ENCODE results near the gene OVOL3.

OVOL3 gene

DNA sequence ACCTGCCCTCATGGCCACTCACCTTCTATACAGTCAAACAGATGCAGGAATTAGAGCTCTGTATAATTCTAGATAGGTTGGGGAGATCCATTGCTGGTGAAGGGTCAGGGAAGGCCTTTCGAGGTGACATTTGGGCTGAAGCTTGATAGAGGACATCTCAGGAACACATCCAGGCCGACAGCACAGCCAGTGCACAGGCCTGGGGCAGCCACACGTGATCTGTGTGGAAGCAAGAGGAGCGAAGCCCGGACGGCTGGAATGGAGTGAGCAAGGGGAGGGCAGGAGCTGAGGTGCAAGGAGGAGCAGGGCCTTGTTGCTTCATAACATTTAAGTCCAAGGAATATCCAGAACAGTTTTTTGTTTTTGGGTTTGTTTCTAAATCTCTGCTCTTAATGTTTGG is 4.5 kb upstream of the OVOL3 start:
- H2BK5ac ChIP-seq (ENCODE audit: low read depth, low read length, poor library complexity): no peak overlapping the region
- no peak overlapping the region for H3K4me2 ChIP-seq (ENCODE audit: low read length)
- H4K8ac ChIP-seq (ENCODE audit: low read depth, low read length): no peak overlapping the region
- no peak for DNase-seq
- H3K79me2 ChIP-seq (ENCODE audit: control insufficient read depth, insufficient read depth, low read length, poor library complexity): no peaks in the 10 kb centered on the region
- H3K9me3 ChIP-seq (ENCODE audit: insufficient read depth, low read depth, low read length): no peaks in the 10 kb centered on the region
- H2AFZ ChIP-seq (ENCODE audit: insufficient read depth, low read length, poor library complexity): no peak overlapping the region
- H3K14ac ChIP-seq (ENCODE audit: low read length): no peak overlapping the region
- no peak overlapping the region for H3K4ac ChIP-seq (ENCODE audit: low read depth, low read length)
- no peak overlapping the region for H4K91ac ChIP-seq (ENCODE audit: low read depth, low read length)
- H2AK5ac ChIP-seq (ENCODE audit: low read length): no peak overlapping the region
- no peak overlapping the region for H3K18ac ChIP-seq (ENCODE audit: low read length)
- peaks cover 0 to 5% of the 10 kb centered on the region in 2 experiments for H3K4me1 ChIP-seq (ENCODE audit: control insufficient read depth in 1 of 2, insufficient read depth in 2 of 2, low read length in 2 of 2)
- no peak overlapping the region for H3K9ac ChIP-seq (ENCODE audit: low read length)
- H2BK12ac ChIP-seq (ENCODE audit: low read length): no peak overlapping the region
- no peak overlapping the region for H3K4me3 ChIP-seq (ENCODE audit: low read depth, low read length)
- no peak overlapping the region for H3K23ac ChIP-seq (ENCODE audit: low read length)
- H3K27ac ChIP-seq (ENCODE audit: low read depth, low read length): no peak overlapping the region
- no peak overlapping the region for H2BK120ac ChIP-seq (ENCODE audit: insufficient read depth, low read length, poor library complexity)
- H4K12ac ChIP-seq (ENCODE audit: low read depth, low read length): no peak overlapping the region
- no CpG with 5 or more reads among the region's 6 CpGs for WGBS (ENCODE audit: extremely low coverage, insufficient coverage, insufficient read length)
- H3K36me3 ChIP-seq (ENCODE audit: control insufficient read depth in 1 of 2, insufficient read depth in 2 of 2, low read length in 2 of 2): peaks cover 49 to 51% of the 10 kb centered on the region in 2 experiments
- no peaks in the 10 kb centered on the region for H3K79me1 ChIP-seq (ENCODE audit: low read length)
- no peaks in the 10 kb centered on the region for H3K27me3 ChIP-seq (ENCODE audit: insufficient read depth, low read length)

DNA sequence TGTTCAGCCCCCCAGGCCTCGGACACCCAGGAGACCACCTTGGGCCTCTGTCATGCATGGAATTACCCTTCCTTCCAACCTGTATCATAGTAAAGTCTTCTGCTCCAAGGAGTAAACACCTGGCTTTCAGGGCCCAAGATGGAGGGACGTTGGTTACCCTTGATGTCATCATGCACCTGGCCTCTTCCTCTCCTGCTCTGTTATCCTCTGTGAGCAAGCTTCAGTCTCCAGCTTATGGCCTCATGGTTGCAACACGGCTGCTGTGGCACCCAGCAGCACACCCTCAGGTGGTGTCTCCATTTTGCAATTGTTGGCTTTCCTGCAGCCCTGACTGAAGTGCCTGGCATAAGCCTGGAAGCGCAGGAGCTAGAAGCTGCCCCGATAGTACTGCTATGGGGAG is 4.0 kb upstream of the OVOL3 start:
- no CpG with 5 or more reads among the region's 5 CpGs for WGBS (ENCODE audit: extremely low coverage, insufficient coverage, insufficient read length)
- peaks cover 0 to 5% of the 10 kb centered on the region in 2 experiments for H3K4me1 ChIP-seq (ENCODE audit: control insufficient read depth in 1 of 2, insufficient read depth in 2 of 2, low read length in 2 of 2)

DNA sequence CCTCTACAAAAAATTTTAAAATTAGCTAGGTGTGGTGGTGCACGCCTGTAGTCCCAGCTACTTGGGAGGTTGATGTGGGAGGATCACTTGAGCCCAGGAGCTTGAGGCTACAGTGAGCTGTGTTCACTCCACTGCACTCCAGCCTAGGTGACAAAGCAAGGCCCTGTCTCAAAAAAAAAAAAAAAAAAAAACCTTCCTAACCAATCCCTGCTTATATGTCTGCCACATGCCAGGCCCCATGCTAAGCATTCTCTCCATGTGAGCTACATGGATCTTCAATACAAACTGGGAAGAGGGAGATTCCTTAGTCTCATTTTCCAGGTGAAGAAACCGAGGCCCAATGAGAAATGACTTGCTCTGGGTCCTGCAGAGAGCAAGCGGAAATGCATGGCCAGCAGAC is 2.3 kb upstream of the OVOL3 start:
- no peak for DNase-seq
- WGBS (ENCODE audit: extremely low coverage, insufficient coverage, insufficient read length): no CpG with 5 or more reads among the region's 3 CpGs
- no peak overlapping the region for H2BK12ac ChIP-seq (ENCODE audit: low read length)

More for the DNA sequence above, 4.0 kb upstream of the OVOL3 start:
- Histone ChIP-seq H3K9me3 (ENCODE audit: insufficient read depth, low read depth, low read length) (no peaks in the 10 kb centered on the region), H3K27ac (ENCODE audit: low read depth, low read length) (no peak overlapping the region), H3K4ac (ENCODE audit: low read depth, low read length) (no peak overlapping the region), H3K14ac (ENCODE audit: low read length) (no peak overlapping the region), H3K79me2 (ENCODE audit: control insufficient read depth, insufficient read depth, low read length, poor library complexity) (no peaks in the 10 kb centered on the region), H3K4me3 (ENCODE audit: low read depth, low read length) (no peak overlapping the region), H3K9ac (ENCODE audit: low read length) (no peak overlapping the region), H4K8ac (ENCODE audit: low read depth, low read length) (no peak overlapping the region), H4K91ac (ENCODE audit: low read depth, low read length) (no peak overlapping the region), H2BK12ac (ENCODE audit: low read length) (no peak overlapping the region), H2BK120ac (ENCODE audit: insufficient read depth, low read length, poor library complexity) (no peak overlapping the region), H4K12ac (ENCODE audit: low read depth, low read length) (no peak overlapping the region), H2AK5ac (ENCODE audit: low read length) (no peak overlapping the region), H2AFZ (ENCODE audit: insufficient read depth, low read length, poor library complexity) (no peak overlapping the region), H3K23ac (ENCODE audit: low read length) (no peak overlapping the region), H3K79me1 (ENCODE audit: low read length) (no peaks in the 10 kb centered on the region), H3K27me3 (ENCODE audit: insufficient read depth, low read length) (no peaks in the 10 kb centered on the region), H3K4me2 (ENCODE audit: low read length) (no peak overlapping the region), H2BK5ac (ENCODE audit: low read depth, low read length, poor library complexity) (no peak overlapping the region), H3K18ac (ENCODE audit: low read length) (no peak overlapping the region), H3K36me3 (ENCODE audit: control insufficient read depth in 1 of 2, insufficient read depth in 2 of 2, low read length in 2 of 2) (peaks cover 44 to 48% of the 10 kb centered on the region in 2 experiments)
- DNase-seq: no peak

DNA sequence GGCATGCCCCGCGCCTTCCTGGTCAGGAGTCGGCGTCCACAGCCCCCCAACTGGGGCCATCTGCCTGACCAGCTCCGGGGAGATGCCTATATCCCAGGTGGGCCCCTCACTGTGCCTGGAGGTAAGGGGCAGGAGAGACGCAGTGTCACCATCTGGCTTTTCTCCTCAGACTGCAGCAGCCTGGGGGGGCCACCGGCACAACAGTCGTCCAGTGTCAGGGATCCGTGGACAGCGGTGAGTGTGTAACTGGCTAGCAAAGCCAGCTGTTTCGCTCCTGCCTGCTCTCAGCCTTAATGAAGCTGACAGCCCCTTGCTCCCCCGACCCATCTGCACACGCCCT is 227 bp downstream of the OVOL3 start:
- H3K4me2 ChIP-seq (ENCODE audit: low read length): no peak overlapping the region
- peaks cover 11 to 14% of the 10 kb centered on the region in 2 experiments for H3K4me1 ChIP-seq (ENCODE audit: control insufficient read depth in 1 of 2, insufficient read depth in 2 of 2, low read length in 2 of 2)
- WGBS (ENCODE audit: extremely low coverage, insufficient coverage, insufficient read length): no CpG with 5 or more reads among the region's 13 CpGs
- no peak for DNase-seq
- no peak overlapping the region for H3K4me3 ChIP-seq (ENCODE audit: low read depth, low read length)
- no peak overlapping the region for H3K9ac ChIP-seq (ENCODE audit: low read length)
- no peak overlapping the region for H2BK120ac ChIP-seq (ENCODE audit: insufficient read depth, low read length, poor library complexity)
- H3K14ac ChIP-seq (ENCODE audit: low read length): no peak overlapping the region
- H4K91ac ChIP-seq (ENCODE audit: low read depth, low read length): no peak overlapping the region
- H4K12ac ChIP-seq (ENCODE audit: low read depth, low read length): peak overlapping the region; percentile 25
- H4K8ac ChIP-seq (ENCODE audit: low read depth, low read length): no peak overlapping the region
- H3K23ac ChIP-seq (ENCODE audit: low read length): no peak overlapping the region
- H3K4ac ChIP-seq (ENCODE audit: low read depth, low read length): no peak overlapping the region
- H2BK12ac ChIP-seq (ENCODE audit: low read length): no peak overlapping the region
- H3K79me2 ChIP-seq (ENCODE audit: control insufficient read depth, insufficient read depth, low read length, poor library complexity): peaks cover 12% of the 10 kb centered on the region
- peaks cover 22 to 24% of the 10 kb centered on the region in 2 experiments for H3K36me3 ChIP-seq (ENCODE audit: control insufficient read depth in 1 of 2, insufficient read depth in 2 of 2, low read length in 2 of 2)
- no peak overlapping the region for H3K18ac ChIP-seq (ENCODE audit: low read length)
- no peak overlapping the region for H3K27ac ChIP-seq (ENCODE audit: low read depth, low read length)
- no peak overlapping the region for H2AFZ ChIP-seq (ENCODE audit: insufficient read depth, low read length, poor library complexity)
- H2BK5ac ChIP-seq (ENCODE audit: low read depth, low read length, poor library complexity): no peak overlapping the region
- H3K79me1 ChIP-seq (ENCODE audit: low read length): peaks cover 13% of the 10 kb centered on the region
- H3K9me3 ChIP-seq (ENCODE audit: insufficient read depth, low read depth, low read length): no peaks in the 10 kb centered on the region
- H3K27me3 ChIP-seq (ENCODE audit: insufficient read depth, low read length): no peaks in the 10 kb centered on the region
- no peak overlapping the region for H2AK5ac ChIP-seq (ENCODE audit: low read length)

More for the DNA sequence above, 2.3 kb upstream of the OVOL3 start:
- Histone ChIP-seq H3K23ac (ENCODE audit: low read length) (no peak overlapping the region), H3K36me3 (ENCODE audit: control insufficient read depth in 1 of 2, insufficient read depth in 2 of 2, low read length in 2 of 2) (peaks cover 41 to 44% of the 10 kb centered on the region in 2 experiments), H3K9ac (ENCODE audit: low read length) (no peak overlapping the region), H4K91ac (ENCODE audit: low read depth, low read length) (no peak overlapping the region), H4K12ac (ENCODE audit: low read depth, low read length) (no peak overlapping the region), H3K79me2 (ENCODE audit: control insufficient read depth, insufficient read depth, low read length, poor library complexity) (no peaks in the 10 kb centered on the region), H3K27ac (ENCODE audit: low read depth, low read length) (no peak overlapping the region), H3K14ac (ENCODE audit: low read length) (no peak overlapping the region), H3K4me1 (ENCODE audit: control insufficient read depth in 1 of 2, insufficient read depth in 2 of 2, low read length in 2 of 2) (peaks cover 4 to 9% of the 10 kb centered on the region in 2 experiments), H3K18ac (ENCODE audit: low read length) (no peak overlapping the region), H2BK5ac (ENCODE audit: low read depth, low read length, poor library complexity) (no peak overlapping the region), H2BK120ac (ENCODE audit: insufficient read depth, low read length, poor library complexity) (no peak overlapping the region), H4K8ac (ENCODE audit: low read depth, low read length) (no peak overlapping the region), H3K4me3 (ENCODE audit: low read depth, low read length) (no peak overlapping the region), H3K9me3 (ENCODE audit: insufficient read depth, low read depth, low read length) (no peaks in the 10 kb centered on the region), H2AFZ (ENCODE audit: insufficient read depth, low read length, poor library complexity) (no peak overlapping the region), H3K79me1 (ENCODE audit: low read length) (no peaks in the 10 kb centered on the region), H3K27me3 (ENCODE audit: insufficient read depth, low read length) (no peaks in the 10 kb centered on the region), H3K4ac (ENCODE audit: low read depth, low read length) (no peak overlapping the region), H3K4me2 (ENCODE audit: low read length) (no peak overlapping the region), H2AK5ac (ENCODE audit: low read length) (no peak overlapping the region)
